AG20443 (cell line): Measurements from ENCODE around the gene TECRL.

Experiments used
- DNase-seq: peaks from one replicate; pipeline ENCODE4 v3.0.0; 2012; ENCODE audit warnings: low spot score, mixed read lengths

The TECRL gene, protein sequence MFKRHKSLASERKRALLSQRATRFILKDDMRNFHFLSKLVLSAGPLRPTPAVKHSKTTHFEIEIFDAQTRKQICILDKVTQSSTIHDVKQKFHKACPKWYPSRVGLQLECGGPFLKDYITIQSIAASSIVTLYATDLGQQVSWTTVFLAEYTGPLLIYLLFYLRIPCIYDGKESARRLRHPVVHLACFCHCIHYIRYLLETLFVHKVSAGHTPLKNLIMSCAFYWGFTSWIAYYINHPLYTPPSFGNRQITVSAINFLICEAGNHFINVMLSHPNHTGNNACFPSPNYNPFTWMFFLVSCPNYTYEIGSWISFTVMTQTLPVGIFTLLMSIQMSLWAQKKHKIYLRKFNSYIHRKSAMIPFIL

DNA sequence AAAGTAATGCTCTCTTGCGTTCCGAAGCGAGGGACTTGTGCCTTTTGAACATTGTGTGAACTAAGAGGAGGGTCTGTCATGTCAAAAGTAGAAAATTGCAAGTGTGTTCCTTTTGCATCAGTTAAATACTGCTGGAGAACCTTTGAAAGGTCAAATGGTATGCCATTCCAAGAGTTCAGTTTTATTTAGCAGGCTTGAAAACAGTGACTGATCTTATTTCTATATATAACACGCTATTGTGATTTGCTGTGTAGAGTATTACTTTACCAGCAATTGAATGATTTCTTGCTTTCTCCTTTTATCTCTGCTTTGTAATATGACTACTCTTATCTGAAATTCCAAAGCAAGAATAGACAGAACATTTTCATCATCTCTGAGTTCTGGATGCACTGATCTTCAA, at the start of gene TECRL:
Gene TECRL, minus strand, starts transcription at position 151 of the 400 bp plus-strand sequence. Its CDS starts 99 bp downstream, at position 52.
- DNase-seq = no peak

DNA sequence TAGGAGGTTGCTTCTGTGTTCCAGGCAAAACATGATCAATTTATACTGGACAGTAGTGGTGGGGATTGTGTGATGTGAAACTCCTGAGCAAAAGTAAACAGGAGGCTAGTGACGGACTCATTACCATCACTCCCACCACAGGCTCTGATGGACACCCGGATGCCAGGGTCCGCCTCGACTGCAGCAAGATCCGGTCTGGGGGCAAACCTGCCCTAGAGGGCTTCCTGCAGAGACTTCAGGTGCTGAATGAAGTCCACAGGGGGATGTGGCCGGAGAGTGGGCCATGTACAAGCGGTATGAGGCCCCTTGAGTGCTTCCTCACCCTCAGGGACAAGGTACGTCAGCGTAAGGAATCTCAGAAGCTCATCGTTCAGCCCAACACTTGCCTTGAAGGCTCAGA, 23.4 kb upstream of the TECRL start:
- DNase-seq = no peak

DNA sequence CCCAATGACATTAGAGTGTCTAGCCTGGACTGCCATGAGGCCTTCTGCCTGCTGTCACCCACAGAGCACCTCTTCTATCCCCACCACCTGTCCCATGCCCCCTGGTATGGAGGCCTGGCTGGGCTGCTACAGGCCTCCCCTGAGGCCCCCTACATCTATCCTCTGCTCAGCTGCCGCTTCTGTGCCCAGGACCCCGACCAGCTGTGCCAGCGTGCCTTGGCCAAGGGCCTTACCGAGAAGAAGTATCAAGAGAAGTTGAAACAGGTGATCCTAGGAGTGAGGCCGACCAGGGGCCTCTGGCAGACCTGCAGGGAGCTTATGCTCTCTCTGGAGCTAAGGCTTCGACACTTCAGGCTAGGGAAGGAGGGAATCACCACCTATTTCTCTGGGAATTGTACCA, 21.7 kb upstream of the TECRL start:
- no peak for DNase-seq

DNA sequence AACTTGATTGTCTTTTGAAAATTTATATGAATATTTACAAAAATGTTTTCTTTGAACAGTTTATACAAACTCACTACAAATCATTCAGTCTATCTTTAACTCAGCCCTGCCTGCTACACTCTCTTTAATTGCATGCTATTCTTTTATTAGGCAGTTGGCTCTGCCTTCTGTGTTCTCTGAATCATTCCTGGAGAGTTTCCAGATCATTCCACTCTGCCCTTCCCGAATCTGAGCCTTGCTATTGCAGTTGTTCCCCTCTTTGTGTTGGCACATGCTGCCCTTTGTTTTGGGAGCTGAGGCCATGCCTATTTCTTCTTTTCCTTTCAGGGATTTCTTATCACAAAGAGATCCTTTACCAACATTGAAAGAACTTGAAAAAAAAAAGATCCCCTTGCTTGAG, 8.7 kb upstream of the TECRL start:
- DNase-seq = no peak

DNA sequence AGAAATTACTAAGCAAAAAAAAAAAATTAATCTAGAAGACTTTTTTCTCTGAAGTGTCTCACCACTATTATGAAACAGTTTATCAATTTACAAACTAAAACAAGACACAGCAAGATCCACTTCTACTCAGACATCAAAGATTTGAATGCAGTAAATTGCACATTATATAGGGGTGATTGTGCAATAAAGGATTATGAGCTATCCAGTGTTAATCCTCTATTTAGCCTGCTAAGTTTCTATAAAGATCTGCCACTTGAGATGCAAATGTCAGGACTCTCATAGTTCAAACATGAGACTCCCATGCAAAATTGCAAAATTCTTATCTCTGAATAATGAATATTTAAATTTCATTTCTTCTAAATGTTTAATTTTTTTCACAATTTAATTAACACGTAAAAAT, 2.2 kb downstream of the TECRL start:
- no peak for DNase-seq

DNA sequence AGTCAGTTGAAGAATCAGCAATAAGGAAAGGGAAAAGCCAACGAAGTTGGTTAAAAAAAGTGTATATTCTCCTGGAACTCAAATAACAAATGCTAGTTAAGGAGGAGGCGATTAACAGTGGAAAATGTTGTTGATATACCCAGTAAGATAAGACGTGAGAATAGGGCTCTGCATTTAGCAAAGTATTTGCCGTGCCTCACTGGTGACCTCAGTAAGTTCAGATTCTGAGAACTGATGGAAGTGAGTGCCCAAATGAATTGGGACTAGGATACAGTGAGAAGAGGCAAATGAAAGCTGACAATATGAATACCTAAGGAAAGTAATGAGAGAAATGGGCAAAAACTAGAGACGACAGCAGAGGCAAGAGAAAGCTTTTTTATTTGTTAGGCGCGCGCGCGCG, 3.5 kb downstream of the TECRL start:
- DNase-seq = no peak

DNA sequence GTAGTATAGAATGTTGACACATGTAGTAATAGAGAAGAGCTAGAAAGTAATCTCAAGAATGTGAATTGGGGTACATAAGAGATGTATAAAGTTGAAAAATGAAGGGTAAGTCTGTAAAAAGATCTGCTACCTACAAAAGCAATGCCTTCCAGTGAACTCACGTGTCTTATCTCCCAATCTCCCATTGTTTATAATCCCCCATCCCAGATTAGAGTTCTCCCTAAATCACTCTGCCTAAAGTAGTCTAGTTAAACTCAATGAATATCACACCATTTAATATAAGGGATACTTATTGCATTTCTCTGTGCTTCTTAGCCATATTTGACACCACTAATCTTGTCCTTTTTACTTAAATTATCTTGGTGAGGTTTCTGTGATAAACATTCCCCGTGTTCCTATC, 6.6 kb downstream of the TECRL start:
- no peak for DNase-seq

DNA sequence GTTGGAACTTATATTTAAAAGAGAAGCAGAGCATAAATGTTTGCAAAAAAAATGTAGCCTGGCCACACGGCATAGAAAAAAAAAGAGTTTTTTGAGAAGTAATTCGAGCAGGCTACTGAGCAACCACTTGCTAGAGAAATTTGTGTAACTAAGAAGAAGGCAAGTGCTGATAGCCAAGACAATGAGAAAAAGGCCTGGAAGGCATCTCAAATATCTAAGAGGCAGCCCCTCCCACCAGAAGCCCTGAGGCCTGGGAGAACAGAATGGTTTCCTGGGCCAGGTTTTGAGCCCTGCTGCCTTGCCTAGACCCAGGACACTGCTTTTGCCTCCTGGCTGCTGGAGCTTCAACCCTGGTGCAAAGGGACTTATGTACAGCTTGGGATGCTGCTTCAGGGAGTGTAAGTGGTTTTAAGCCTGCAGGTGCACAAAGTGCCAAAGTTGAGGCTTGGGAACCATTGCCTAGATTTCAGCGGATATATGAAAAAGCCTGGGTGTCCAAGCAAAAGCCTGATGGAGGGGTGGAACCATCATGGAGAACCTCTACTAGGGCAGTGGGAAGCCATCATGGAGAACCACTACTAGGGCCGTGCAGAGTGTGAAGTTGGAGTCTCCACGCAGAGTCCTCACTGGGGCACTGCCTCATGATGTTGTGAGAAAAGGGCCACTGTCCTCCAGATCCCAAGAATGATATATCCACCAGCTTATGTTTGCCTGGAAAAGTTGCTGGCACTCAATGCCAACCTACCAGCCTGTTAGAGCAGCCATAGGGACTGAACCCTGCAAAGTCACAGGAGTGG, 9.7 kb downstream of the TECRL start:
- no peak for DNase-seq

DNA sequence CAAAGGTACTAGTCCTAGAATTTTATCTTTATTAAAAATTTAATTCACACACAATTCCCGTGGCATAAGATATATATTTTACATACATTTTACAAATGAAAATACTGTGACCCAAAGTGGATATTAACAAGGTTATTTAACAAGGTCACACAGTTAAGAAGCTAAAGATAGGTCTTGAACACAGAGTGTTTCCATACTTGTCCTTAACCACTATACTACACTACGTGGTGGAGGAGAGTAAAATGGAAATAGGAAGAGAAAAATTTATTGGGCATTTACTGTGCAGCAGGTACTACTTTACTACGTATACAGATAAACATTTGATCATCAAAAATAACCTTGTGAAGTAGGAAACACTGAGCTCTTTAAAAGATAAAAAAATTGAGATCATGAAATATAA, 14.8 kb downstream of the TECRL start:
- DNase-seq = no peak

DNA sequence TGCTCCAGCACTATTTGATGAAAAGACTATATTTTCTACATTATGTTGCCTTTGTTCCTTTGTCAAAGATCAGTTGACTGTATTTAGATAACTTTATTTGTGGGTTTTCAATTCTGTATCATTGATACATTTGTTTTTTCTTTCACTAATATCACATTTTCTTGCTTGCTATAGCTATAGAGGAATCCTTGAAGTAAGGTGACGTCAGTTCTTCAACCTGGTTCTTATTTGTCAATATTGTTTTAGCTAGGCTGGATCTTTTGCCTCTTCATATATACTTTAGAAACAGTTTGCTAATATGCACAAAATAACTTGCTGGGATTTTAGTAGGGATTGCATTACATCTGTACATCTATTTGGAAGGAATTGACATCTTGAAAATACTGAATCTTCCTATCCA, 21.0 kb downstream of the TECRL start:
- DNase-seq = no peak

DNA sequence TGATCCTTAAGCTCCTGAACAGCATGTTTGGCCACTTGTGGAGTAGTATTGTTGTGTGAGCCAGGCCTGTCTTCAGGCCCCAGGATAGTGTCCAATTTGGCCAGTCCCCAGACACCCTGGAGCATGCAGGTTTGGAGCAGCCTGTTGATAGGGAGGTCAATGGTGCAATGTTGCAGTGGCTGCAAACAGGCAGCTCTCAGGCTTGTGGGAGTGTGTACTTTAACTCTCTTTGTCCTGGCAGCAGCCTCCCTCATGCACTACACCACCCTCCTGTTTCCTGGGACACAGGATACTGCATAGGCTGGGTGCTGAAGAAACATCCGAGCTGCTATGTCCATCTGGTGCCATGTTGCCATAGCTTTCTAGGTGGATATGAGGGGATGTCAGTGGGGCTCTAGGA, 24.0 kb downstream of the TECRL start:
- DNase-seq = no peak

DNA sequence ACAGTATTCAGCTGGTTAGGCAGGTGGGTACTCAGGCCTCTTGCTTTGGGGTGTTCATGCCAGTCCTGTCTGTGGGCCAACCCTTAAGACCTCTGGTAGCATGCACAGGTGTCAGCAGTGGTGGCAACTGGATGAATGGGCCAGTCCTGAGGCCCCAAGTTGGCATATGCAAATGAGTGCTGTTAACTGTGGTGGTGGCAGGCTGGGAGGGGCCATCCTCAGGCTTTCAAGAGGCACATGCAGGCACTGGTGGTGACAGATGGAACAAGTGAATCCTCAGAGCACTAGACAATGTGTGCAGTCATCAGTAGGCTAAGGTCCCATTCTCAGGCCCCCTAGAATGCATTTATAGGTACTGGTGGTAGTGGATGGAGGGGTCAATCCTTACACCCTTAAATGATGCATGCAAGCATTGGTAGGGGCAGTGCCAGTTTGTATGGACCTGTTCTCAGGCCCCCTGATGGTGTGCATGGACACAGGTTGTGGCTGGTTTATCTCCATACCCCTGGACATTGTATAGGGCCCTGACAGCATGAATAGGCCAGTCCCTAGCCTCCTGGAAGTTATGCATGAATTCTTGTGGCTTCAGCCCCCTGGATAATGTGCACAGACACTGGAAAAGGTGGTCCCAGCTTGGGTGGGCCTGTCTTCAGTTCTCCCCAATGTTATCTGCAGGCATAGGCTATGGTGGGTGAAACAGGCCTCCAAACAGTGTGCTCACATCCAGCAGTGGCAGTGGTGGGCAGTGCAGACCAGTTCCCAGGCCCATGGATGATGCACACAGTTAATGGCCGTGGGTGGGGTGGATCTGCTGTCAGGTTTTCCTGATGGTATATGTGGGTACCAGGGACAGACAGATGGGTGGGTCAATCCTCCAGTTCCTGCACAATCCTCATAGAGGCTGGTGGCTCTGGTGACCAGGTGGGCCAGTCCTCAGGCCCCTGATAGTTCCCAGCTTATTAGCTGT, 24.7 kb downstream of the TECRL start:
- DNase-seq = peak; percentile 1

DNA sequence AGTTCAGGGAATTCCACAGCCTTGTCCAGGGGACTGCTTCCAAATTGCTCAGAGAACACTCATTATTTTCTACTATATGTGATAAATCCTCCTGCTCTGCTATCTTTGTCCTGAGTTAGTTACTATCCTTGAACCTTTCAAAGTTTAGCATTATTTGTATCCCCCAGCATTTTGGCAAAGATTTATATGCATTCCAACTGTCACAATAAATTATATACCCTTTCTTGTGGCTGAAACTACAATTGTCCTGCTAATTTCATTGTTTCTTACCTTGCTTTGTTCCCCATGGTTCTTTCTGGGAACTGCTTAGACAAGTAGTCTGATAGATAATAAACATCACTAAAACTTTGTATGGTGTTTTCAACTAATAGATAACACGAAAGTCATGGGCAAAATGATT, 40.5 kb downstream of the TECRL start:
- no peak for DNase-seq

DNA sequence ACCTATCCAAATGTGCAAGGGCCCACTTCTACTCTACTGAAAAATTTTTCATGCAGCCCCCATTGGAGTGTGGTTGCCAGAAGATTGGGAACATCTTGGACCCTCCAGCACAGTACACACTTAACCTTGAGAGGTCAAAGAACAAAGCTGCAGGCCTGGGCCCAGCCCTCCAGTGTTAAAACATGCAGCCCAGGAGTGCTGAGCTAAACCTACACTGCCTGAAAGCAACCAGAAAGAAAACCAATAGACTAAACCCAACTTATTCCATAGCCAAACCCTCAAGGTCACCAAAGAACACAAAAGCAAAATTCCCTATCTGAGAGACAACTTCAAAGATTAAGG, 47.9 kb downstream of the TECRL start:
- no peak for DNase-seq

DNA sequence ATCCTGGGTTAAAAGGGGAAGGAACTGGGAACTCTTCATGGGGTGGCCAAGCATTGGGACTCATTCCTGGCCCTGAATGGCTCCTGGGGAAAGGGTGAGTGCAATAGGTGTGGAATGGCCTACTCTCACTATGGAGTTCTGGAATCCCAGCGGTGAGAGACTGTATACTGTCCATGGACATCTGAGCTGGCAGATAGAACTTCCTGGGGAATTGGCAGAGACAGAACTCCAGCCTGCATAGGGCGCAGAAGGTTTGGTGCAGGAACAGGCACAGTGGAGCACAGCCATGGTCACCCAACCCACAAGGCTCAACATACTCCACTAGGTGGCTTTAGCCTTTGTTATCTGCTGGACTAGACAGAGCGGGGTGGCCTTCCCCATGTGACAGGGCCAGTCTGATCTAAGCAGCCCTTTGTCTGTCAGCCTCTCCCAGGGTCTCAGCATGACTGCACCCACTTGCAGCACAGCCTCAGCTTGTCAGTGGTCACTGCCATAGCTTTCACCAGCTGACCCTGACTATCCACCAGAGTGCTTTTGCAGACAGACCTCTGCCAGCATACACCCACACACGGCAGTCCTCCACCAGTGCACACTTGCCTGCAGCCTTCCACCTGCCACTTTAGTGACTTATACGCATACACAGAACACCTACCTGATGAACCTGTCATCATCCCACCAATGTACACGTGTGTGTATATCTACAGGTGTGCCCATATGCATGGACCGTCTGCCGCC, 48.4 kb downstream of the TECRL start:
- no peak for DNase-seq

DNA sequence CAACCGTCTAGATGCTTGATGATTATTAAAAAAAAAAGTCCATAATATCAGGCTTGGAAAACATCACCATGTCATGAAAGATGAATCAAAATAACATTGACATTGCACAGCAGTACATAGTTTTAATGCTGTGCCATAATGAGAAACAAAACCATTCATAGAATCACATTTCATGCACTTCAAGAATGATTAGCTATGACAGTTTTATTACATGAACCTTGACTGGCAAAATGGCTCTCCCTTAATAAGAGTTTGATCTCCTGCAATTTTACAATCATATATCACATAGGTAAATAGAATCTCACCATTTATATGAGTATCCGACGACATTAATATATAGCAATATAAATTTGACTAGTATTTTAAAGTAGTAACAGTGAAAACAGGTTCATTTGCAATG, 49.8 kb downstream of the TECRL start:
- no peak for DNase-seq

DNA sequence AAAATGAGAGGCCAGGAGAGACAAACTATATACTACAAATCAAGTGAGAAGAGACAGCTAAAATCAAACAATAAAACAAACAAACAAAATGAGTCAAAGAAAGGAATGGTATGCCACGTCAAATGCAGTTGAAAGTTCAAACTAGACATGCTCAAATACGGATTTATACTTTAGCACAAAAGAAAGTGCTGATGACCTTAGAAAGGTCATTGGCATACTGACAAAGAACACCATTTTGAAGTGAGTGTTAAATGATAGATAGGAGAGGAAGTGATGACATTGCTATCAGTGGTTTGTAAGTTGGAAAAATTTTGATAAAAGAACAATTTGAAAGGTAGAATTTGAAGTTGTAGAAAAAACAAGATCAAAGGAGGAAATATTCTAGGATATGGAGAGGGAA, 55.3 kb downstream of the TECRL start:
- no peak for DNase-seq

DNA sequence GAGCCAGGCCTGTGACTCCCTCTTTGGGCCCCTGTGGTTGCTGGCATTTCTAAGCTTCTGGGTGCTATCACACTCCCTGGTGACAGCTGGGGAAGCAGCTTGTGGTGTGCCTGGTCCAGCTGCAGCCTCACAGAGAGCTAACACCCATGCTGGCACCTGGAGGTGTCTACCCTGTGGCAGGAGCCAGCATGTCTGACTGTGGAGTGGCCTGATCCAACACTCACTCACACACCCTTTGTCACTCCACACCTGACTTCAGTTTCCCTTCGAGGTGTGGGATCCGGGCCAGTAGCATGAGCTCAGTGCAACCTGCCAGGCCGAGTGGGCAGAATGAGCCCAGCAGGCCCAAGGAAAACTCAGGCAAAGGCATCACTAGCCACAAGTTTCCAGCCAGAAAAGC, 67.5 kb downstream of the TECRL start:
- no peak for DNase-seq

DNA sequence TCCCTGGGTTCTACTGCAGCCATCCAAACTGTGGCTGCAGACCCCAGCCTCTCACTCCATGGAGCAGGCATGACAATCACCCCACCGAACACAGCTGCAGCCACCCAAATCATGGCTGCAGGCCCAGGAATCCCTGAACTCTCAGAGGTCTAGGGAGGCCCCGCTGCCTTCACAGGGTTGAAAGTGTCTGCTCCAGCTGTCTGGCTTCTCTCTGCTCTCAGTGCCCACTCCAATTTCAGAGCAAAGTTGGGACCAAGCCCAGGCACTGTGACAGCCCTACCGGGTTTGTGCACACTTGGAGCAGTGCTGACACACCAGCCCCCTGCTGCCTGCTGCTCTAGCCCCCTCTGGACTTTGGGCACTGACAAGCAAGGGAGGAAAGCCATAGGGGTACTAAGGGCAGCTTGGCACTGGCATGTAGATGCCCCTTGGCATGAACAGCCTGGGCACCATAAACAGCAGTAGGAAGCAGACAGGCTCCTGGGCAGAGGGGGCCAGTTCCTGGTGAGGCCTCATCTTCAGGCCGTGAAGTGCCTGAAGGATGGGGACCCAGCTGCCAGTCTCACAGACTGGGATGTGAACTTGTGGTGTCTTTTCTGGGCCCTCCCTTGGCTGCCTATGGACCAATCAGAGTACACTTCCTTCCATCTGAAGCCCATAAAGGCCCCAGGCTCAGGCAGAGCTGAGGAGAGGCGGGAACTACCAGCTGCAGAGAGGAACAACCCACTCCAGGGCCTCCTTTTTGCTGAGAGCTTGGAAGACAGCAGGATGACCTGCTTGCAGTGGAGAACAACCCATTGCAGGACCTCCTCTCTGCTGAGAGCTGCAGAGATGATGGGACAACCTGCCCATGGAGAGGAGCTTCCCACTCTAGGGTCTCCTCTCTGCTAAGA, 68.8 kb downstream of the TECRL start:
- no peak for DNase-seq

DNA sequence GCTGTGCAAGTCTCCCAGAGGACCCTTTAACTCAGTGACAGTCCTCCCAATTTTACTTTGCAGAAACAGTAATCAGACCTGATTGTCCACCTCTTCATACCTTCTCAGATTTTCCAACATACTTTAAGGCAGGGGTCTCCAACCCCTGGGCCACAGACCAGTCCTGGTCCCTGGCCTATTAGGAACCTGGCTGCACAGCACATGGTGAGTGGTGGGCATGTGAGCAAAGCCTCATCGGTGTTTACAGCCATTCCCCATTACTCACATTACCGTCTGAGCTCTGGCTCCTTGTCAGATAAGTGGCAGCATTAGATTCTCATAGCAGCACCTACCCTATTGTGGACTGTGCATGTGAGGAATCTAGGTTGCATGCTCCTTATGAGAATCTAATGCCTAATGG, 74.3 kb downstream of the TECRL start:
- DNase-seq = no peak

DNA sequence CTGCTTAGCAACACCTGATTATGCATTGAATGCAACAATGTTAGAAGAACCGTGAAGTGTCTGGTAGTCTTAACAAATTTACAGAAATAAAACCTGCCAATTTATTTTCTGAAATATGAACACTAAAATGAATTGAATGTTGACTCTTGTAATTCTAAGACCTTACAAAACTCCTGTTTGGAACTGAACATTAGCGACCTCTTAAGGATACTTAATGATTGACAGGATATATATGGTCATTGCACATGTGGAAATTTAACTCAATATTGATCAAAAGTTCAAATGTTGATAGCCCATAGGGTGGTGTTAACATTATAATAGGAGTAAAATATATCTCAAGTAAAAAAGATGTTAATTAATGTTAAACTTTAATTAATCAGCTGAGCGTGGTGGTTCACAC, 79.1 kb downstream of the TECRL start:
- DNase-seq = no peak
